ENCODE results near the gene NRXN3. TPM values are rescaled to one million over a fixed set of nuclear protein-coding genes. Genes with fewer than 3 reads are reported as not detected.

NRXN3 gene
- total and polyA plus RNA-seq, 8 donors, result 1.3 to 7.6 (median 1.5) TPM

DNA sequence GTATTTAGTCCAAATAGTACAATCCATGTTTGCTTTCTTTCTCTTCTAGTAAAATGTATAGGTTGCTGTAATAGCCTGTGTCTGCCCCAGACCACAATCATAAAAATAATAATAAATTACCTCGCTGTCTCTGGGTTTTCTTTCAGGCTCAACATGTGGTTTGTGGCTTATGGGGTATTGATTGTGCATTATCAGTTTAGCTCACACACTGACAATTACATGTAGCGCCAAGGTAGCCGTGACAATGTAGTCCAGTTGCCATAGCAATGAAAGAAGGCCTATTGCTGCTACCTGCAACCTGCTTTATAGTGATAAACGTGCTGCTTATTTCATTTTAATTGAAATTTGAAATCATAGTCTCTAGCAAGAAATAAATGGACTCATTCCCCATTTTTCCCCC, 1009.8 kb downstream of the NRXN3 start:
- no peak for DNase-seq
- Histone ChIP-seq H3K27me3 (no peaks in the 10 kb centered on the region), H3K27ac (no peak overlapping the region), H3K36me3 (no peaks in the 10 kb centered on the region), H3K9me3 (no peaks in the 10 kb centered on the region), H3K4me1 (no peaks in the 10 kb centered on the region), H3K4me3 (no peak overlapping the region)
- TF ChIP-seq, protein P1, sequence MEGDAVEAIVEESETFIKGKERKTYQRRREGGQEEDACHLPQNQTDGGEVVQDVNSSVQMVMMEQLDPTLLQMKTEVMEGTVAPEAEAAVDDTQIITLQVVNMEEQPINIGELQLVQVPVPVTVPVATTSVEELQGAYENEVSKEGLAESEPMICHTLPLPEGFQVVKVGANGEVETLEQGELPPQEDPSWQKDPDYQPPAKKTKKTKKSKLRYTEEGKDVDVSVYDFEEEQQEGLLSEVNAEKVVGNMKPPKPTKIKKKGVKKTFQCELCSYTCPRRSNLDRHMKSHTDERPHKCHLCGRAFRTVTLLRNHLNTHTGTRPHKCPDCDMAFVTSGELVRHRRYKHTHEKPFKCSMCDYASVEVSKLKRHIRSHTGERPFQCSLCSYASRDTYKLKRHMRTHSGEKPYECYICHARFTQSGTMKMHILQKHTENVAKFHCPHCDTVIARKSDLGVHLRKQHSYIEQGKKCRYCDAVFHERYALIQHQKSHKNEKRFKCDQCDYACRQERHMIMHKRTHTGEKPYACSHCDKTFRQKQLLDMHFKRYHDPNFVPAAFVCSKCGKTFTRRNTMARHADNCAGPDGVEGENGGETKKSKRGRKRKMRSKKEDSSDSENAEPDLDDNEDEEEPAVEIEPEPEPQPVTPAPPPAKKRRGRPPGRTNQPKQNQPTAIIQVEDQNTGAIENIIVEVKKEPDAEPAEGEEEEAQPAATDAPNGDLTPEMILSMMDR (IDR thresholded peaks at IDR 0.05), result no peak
- intact Hi-C loops (cut with DNase I), result no loop called here
- ATAC-seq, result no peak

DNA sequence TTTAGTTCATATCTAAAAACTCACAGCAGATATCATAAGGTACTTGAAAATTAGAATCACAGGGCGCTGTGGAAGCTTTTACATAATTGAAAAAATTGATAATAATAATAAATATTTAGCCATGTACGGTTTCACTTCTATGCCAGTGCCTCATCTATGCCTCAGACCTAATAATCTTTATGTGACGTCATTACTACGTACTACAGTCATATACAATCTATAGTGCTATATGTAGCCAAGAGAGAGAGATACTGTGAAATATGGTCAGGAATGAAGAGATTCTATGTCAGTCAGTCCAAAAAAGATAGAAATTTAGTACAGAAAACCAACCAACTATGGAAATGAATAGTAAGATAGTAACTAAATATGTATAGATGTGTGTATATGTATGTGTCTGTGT, 1010.5 kb downstream of the NRXN3 start:
- no peak for ATAC-seq
- no peaks in the 10 kb centered on the region for H3K9me3 ChIP-seq

GRCh38 chr14:79186523-79186922, 1016.4 kb downstream of the NRXN3 start:
- Histone ChIP-seq H3K27me3 (no peaks in the 10 kb centered on the region), H3K9me3 (no peaks in the 10 kb centered on the region), H3K4me3 (no peak overlapping the region), H3K4me1 (no peaks in the 10 kb centered on the region), H3K36me3 (no peaks in the 10 kb centered on the region), H3K27ac (no peak overlapping the region)
- intact Hi-C loops (cut with DNase I), result no loop called here
- no peak for DNase-seq
- TF ChIP-seq, protein P1 (IDR thresholded peaks at IDR 0.05), result no peak
- ATAC-seq, result no peak

More for the DNA sequence above, 1010.5 kb downstream of the NRXN3 start:
- no peaks in the 10 kb centered on the region for H3K4me1 ChIP-seq
- H3K27me3 ChIP-seq, result no peaks in the 10 kb centered on the region
- TF ChIP-seq, protein P1 (IDR thresholded peaks at IDR 0.05), result no peak
- intact Hi-C loops (cut with DNase I), result no loop called here
- no peak overlapping the region for H3K4me3 ChIP-seq
- H3K36me3 ChIP-seq, result no peaks in the 10 kb centered on the region
- no peak for DNase-seq
- no peak overlapping the region for H3K27ac ChIP-seq

GRCh38 chr14:79193689-79194477, 1023.7 kb downstream of the NRXN3 start:
- H3K27me3 ChIP-seq, result no peaks in the 10 kb centered on the region
- DNase-seq (no peak), ATAC-seq (no peak)
- H3K4me1 ChIP-seq, result no peaks in the 10 kb centered on the region
- H3K4me3 ChIP-seq, result no peak overlapping the region
- no peaks in the 10 kb centered on the region for H3K36me3 ChIP-seq
- TF ChIP-seq, protein P1 (IDR thresholded peaks at IDR 0.05), result no peak
- intact Hi-C loops (cut with DNase I), result no loop called here
- no peaks in the 10 kb centered on the region for H3K9me3 ChIP-seq
- H3K27ac ChIP-seq, result no peak overlapping the region

- TF ChIP-seq, protein P1 (IDR thresholded peaks at IDR 0.05), result no peak
- no peak overlapping the region for H3K27ac ChIP-seq
- ATAC-seq, result no peak
- DNase-seq, result no peak
- intact Hi-C loops (cut with DNase I), result no loop called here
- H3K4me1 ChIP-seq, result no peaks in the 10 kb centered on the region
- H3K4me3 ChIP-seq, result no peak overlapping the region
- H3K9me3 ChIP-seq, result no peaks in the 10 kb centered on the region
- no peaks in the 10 kb centered on the region for H3K36me3 ChIP-seq
- no peaks in the 10 kb centered on the region for H3K27me3 ChIP-seq
These were observed 1026.0 kb downstream of the NRXN3 start for GRCh38 chr14:79196216-79196615.

All from left lung (tissue), 10 donors.